HG02759 (cell line): Measurements from ENCODE around the gene KIF18B.

Source experiments
- ATAC-seq: cut with Tn5 transposase; IDR thresholded peaks from one replicate; pipeline ENCODE4 v1.9.1; 2021; ENCODE audit warnings: mild to moderate bottlenecking, moderate library complexity; ENCODE audit not compliant: unreplicated experiment

Gene KIF18B

GRCh38 chr17:44941712-44942331 lies 5.8 kb downstream of the KIF18B start:
- no peak for ATAC-seq

- ATAC-seq = no peak
Observed at GRCh38 chr17:44940768-44941167, 6.8 kb downstream of the KIF18B start.

GRCh38 chr17:44940317-44940716 lies 7.3 kb downstream of the KIF18B start:
- ATAC-seq = no peak

GRCh38 chr17:44935116-44935515 lies 12.5 kb downstream of the KIF18B start:
- no peak for ATAC-seq

- no peak for ATAC-seq
Observed at GRCh38 chr17:44934745-44935105, 12.8 kb downstream of the KIF18B start.

GRCh38 chr17:44933824-44934744 lies 13.5 kb downstream of the KIF18B start:
- ATAC-seq = no peak

GRCh38 chr17:44932787-44933097 lies 14.8 kb downstream of the KIF18B start:
- ATAC-seq = no peak

- no peak for ATAC-seq
Observed at GRCh38 chr17:44932096-44932786, 15.3 kb downstream of the KIF18B start.

- ATAC-seq = no peak
Observed at GRCh38 chr17:44931376-44931775, 16.2 kb downstream of the KIF18B start.

GRCh38 chr17:44930667-44931066 lies 16.9 kb downstream of the KIF18B start:
- no peak for ATAC-seq

- no peak for ATAC-seq
Observed at GRCh38 chr17:44928950-44929720, 18.4 kb downstream of the KIF18B start.

- ATAC-seq = no peak
Observed at GRCh38 chr17:44928136-44928535, 19.4 kb downstream of the KIF18B start.

- ATAC-seq = no peak
Observed at GRCh38 chr17:44927696-44928095, 19.9 kb downstream of the KIF18B start.

GRCh38 chr17:44926821-44927525 lies 20.6 kb downstream of the KIF18B start:
- ATAC-seq = no peak

GRCh38 chr17:44925731-44926697 lies 21.6 kb downstream of the KIF18B start:
- ATAC-seq = no peak

GRCh38 chr17:44924107-44924544 lies 23.4 kb downstream of the KIF18B start:
- ATAC-seq = no peak

GRCh38 chr17:44922746-44923470 lies 24.7 kb downstream of the KIF18B start:
- ATAC-seq = no peak

- no peak for ATAC-seq
Observed at GRCh38 chr17:44922136-44922535, 25.4 kb downstream of the KIF18B start.
